GM23338 (cell line): ENCODE measurements around the gene PCNT. TPM values are rescaled to one million over a fixed set of nuclear protein-coding genes. Genes with fewer than 3 reads are reported as not detected.

Experiments
- ATAC-seq: fragments of 200-7000 bp; cut with Tn5 transposase; 3 replicates; pipeline ENCODE4 v1.9.1; 2020
- DNase-seq: peaks from one replicate; pipeline ENCODE4 v3.0.0-alpha.2; 2015; ENCODE audit warnings: low spot score
- H2AFZ ChIP-seq: fragments of 200-600 bp; sonication (generic); 2 replicates; pipeline ENCODE4 v1.8.0; 2016; ENCODE audit warnings: antibody characterized with exemption, mild to moderate bottlenecking, moderate library complexity
- H3F3A ChIP-seq: fragments of 200-600 bp; sonication (generic); replicated peaks from 2 replicates; pipeline ENCODE4 v1.8.0; 2017; ENCODE audit warnings: antibody characterized with exemption, mixed run types, low read depth
- H3K27ac ChIP-seq: fragments of 200-600 bp; sonication (generic); 2 replicates; pipeline ENCODE4 v1.6.1; 2016; ENCODE audit warnings: low read depth
- H3K27me3 ChIP-seq: fragments of 200-600 bp; sonication (generic); 2 replicates; pipeline ENCODE4 v1.8.0; 2016; ENCODE audit warnings: mild to moderate bottlenecking, mixed run types, moderate library complexity; ENCODE audit not compliant: insufficient read depth
- H3K36me3 ChIP-seq: fragments of 200-600 bp; sonication (generic); 2 replicates; pipeline ENCODE4 v1.8.0; 2016; ENCODE audit warnings: mild to moderate bottlenecking; ENCODE audit not compliant: insufficient read depth
- H3K4me1 ChIP-seq: fragments of 200-600 bp; sonication (generic); 2 replicates; pipeline ENCODE4 v1.8.0; 2016; ENCODE audit warnings: mild to moderate bottlenecking, moderate library complexity; ENCODE audit not compliant: insufficient read depth
- H3K4me2 ChIP-seq: fragments of 200-600 bp; sonication (generic); 2 replicates; pipeline ENCODE4 v1.7.1; 2017; ENCODE audit warnings: mixed run types
- H3K4me3 ChIP-seq: fragments of 200-600 bp; sonication (generic); 2 replicates; pipeline ENCODE4 v1.6.1; 2016; ENCODE audit warnings: mixed run types
- H3K79me2 ChIP-seq: fragments of 200-600 bp; sonication (generic); replicated peaks from 2 replicates; pipeline ENCODE4 v1.8.0; 2017; ENCODE audit warnings: mild to moderate bottlenecking; ENCODE audit not compliant: insufficient read depth
- H3K9me2 ChIP-seq: fragments of 200-600 bp; sonication (generic); 2 replicates; pipeline ENCODE4 v1.8.0; 2017; ENCODE audit not compliant: insufficient read depth
- H4K20me1 ChIP-seq: fragments of 200-600 bp; sonication (generic); replicated peaks from 2 replicates; pipeline ENCODE4 v1.8.0; 2017; ENCODE audit warnings: mild to moderate bottlenecking; ENCODE audit not compliant: insufficient read depth
- H3K27ac Mint-ChIP-seq: 2 replicates; pipeline ENCODE4 v1.8.0; 2020; ENCODE audit warnings: inconsistent platforms, mild to moderate bottlenecking, moderate library complexity, mixed read lengths
- H3K27me3 Mint-ChIP-seq: 3 replicates; pipeline ENCODE4 v1.8.0; 2022; ENCODE audit warnings: low read depth, mild to moderate bottlenecking, moderate library complexity, mixed read lengths, inconsistent platforms; ENCODE audit not compliant: insufficient read depth, poor library complexity
- H3K36me3 Mint-ChIP-seq: 3 replicates; pipeline ENCODE4 v1.8.0; 2021; ENCODE audit warnings: low read depth, mild to moderate bottlenecking, inconsistent platforms, moderate library complexity, mixed read lengths
- H3K4me1 Mint-ChIP-seq: 3 replicates; pipeline ENCODE4 v1.8.0; 2020; ENCODE audit warnings: mild to moderate bottlenecking, inconsistent platforms, mixed read lengths
- H3K4me3 Mint-ChIP-seq: 3 replicates; pipeline ENCODE4 v1.8.0; 2021; ENCODE audit warnings: moderate library complexity, mild to moderate bottlenecking, inconsistent platforms, mixed read lengths
- H3K9me3 Mint-ChIP-seq: 3 replicates; pipeline ENCODE4 v1.8.0; 2020; ENCODE audit warnings: moderate library complexity, mild to moderate bottlenecking, inconsistent platforms, mixed read lengths
- CREB1 ChIP-seq: fragments of 250-450 bp; sonication (Bioruptor Pico); IDR thresholded peaks from 2 replicates; pipeline ENCODE4 v1.5.0; 2020; ENCODE audit warnings: low read depth, mild to moderate bottlenecking, moderate library complexity
- EZH2 ChIP-seq: fragments of 200-600 bp; sonication (generic); IDR thresholded peaks from one replicate; pipeline ENCODE4 v1.8.0; 2017; ENCODE audit warnings: antibody characterized with exemption, mild to moderate bottlenecking, low read depth; ENCODE audit not compliant: unreplicated experiment
- EZH2phosphoT487 ChIP-seq: fragments of 200-600 bp; sonication (generic); IDR thresholded peaks from one replicate; pipeline ENCODE4 v1.8.1; 2018; ENCODE audit warnings: antibody characterized with exemption; ENCODE audit not compliant: unreplicated experiment
- JUNB ChIP-seq: IDR thresholded peaks from one replicate; pipeline ENCODE4 v1.6.1; 2016; ENCODE audit warnings: antibody characterized with exemption; ENCODE audit not compliant: unreplicated experiment
- NANOG ChIP-seq: IDR thresholded peaks from 2 replicates; pipeline ENCODE4 v1.6.1; 2016; ENCODE audit warnings: antibody characterized with exemption, borderline replicate concordance
- POLR2AphosphoS5 ChIP-seq: IDR thresholded peaks from 2 replicates; pipeline ENCODE4 v1.6.1; 2016; ENCODE audit warnings: antibody characterized with exemption, low read depth
- REST ChIP-seq: IDR thresholded peaks from one replicate; pipeline ENCODE4 v1.6.1; 2018; ENCODE audit warnings: antibody characterized with exemption; ENCODE audit not compliant: unreplicated experiment
- STAT1 ChIP-seq: IDR thresholded peaks from one replicate; pipeline ENCODE4 v1.6.1; 2016; ENCODE audit warnings: antibody characterized with exemption; ENCODE audit not compliant: unreplicated experiment
- ZNF114 ChIP-seq: fragments of 250-450 bp; sonication (Bioruptor Pico); IDR thresholded peaks from 2 replicates; pipeline ENCODE4 v1.5.0; 2020; ENCODE audit warnings: mild to moderate bottlenecking, moderate library complexity
- ZNF331 ChIP-seq: fragments of 250-450 bp; sonication (Bioruptor Pico); IDR thresholded peaks from 2 replicates; pipeline ENCODE4 v1.5.0; 2020; ENCODE audit warnings: low read depth, mild to moderate bottlenecking, moderate library complexity
- polyA plus RNA-seq: library from polyadenylated mRNA; unstranded; fragments of >200 nt; fragmentation: Nextera tagmentation; extraction: Ambion mirVana; gene quantifications from 2 replicates; pipeline ENCODE4 v1.2.1, GENCODE V29; 2016
- total RNA-seq: library from RNA; depleted of rRNA; stranded (reverse); fragments of >200 nt; shearing (Covaris generic); gene quantifications from 2 replicates; pipeline ENCODE4 v1.2.3, GENCODE V29; 2014
- TF ChIP-seq, protein P1 (sequence below): fragments of 250-450 bp; sonication (Bioruptor Pico); IDR thresholded peaks from 2 replicates; pipeline ENCODE4 v1.5.0; 2020; ENCODE audit warnings: mild to moderate bottlenecking, moderate library complexity
- TF ChIP-seq, protein P2 (sequence below), 2 experiments: fragments of 200-600 bp in 1 of 2; sonication (generic) in 1 of 2; conservative IDR thresholded peaks; 2 replicates each; pipeline versions ENCODE4 v1.5.1 to v1.6.1; 2016 to 2017; ENCODE audit warnings: antibody characterized with exemption in 2 of 2, low read depth in 2 of 2, mild to moderate bottlenecking in 2 of 2, moderate library complexity in 1 of 2
- TF ChIP-seq, protein P3 (sequence below): IDR thresholded peaks from 2 replicates; pipeline ENCODE4 v1.6.1; 2016; ENCODE audit warnings: antibody characterized with exemption

Gene PCNT
- total and polyA plus RNA-seq, 2 experiments from 2014 or later: 39.6 to 46.1 TPM

GRCh38 chr21:46329796-46330195 is 5.8 kb downstream of the PCNT start:
- peaks cover 6% of the 10 kb centered on the region for H3K27me3 Mint-ChIP-seq
- no peak overlapping the region for H3K4me3 Mint-ChIP-seq
- TF ChIP-seq JUNB (no peak), CREB1 (CRISPR knock-in tag) (no peak), ZNF114 (CRISPR knock-in tag) (no peak), ZNF331 (CRISPR knock-in tag) (no peak), STAT1 (no peak), EZH2phosphoT487 (no peak), REST (no peak), POLR2AphosphoS5 (no peak), EZH2 (no peak), NANOG (no peak)
- TF ChIP-seq, protein P1, sequence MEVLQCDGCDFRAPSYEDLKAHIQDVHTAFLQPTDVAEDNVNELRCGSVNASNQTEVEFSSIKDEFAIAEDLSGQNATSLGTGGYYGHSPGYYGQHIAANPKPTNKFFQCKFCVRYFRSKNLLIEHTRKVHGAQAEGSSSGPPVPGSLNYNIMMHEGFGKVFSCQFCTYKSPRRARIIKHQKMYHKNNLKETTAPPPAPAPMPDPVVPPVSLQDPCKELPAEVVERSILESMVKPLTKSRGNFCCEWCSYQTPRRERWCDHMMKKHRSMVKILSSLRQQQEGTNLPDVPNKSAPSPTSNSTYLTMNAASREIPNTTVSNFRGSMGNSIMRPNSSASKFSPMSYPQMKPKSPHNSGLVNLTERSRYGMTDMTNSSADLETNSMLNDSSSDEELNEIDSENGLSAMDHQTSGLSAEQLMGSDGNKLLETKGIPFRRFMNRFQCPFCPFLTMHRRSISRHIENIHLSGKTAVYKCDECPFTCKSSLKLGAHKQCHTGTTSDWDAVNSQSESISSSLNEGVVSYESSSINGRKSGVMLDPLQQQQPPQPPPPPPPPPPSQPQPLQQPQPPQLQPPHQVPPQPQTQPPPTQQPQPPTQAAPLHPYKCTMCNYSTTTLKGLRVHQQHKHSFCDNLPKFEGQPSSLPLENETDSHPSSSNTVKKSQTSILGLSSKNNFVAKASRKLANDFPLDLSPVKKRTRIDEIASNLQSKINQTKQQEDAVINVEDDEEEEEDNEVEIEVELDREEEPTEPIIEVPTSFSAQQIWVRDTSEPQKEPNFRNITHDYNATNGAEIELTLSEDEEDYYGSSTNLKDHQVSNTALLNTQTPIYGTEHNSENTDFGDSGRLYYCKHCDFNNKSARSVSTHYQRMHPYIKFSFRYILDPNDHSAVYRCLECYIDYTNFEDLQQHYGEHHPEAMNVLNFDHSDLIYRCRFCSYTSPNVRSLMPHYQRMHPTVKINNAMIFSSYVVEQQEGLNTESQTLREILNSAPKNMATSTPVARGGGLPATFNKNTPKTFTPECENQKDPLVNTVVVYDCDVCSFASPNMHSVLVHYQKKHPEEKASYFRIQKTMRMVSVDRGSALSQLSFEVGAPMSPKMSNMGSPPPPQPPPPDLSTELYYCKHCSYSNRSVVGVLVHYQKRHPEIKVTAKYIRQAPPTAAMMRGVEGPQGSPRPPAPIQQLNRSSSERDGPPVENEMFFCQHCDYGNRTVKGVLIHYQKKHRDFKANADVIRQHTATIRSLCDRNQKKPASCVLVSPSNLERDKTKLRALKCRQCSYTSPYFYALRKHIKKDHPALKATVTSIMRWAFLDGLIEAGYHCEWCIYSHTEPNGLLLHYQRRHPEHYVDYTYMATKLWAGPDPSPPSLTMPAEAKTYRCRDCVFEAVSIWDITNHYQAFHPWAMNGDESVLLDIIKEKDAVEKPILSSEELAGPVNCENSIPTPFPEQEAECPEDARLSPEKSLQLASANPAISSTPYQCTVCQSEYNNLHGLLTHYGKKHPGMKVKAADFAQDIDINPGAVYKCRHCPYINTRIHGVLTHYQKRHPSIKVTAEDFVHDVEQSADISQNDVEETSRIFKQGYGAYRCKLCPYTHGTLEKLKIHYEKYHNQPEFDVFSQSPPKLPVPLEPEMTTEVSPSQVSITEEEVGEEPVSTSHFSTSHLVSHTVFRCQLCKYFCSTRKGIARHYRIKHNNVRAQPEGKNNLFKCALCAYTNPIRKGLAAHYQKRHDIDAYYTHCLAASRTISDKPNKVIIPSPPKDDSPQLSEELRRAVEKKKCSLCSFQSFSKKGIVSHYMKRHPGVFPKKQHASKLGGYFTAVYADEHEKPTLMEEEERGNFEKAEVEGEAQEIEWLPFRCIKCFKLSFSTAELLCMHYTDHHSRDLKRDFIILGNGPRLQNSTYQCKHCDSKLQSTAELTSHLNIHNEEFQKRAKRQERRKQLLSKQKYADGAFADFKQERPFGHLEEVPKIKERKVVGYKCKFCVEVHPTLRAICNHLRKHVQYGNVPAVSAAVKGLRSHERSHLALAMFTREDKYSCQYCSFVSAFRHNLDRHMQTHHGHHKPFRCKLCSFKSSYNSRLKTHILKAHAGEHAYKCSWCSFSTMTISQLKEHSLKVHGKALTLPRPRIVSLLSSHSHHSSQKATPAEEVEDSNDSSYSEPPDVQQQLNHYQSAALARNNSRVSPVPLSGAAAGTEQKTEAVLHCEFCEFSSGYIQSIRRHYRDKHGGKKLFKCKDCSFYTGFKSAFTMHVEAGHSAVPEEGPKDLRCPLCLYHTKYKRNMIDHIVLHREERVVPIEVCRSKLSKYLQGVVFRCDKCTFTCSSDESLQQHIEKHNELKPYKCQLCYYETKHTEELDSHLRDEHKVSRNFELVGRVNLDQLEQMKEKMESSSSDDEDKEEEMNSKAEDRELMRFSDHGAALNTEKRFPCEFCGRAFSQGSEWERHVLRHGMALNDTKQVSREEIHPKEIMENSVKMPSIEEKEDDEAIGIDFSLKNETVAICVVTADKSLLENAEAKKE (CRISPR knock-in tag): no peak
- TF ChIP-seq, protein P2, sequence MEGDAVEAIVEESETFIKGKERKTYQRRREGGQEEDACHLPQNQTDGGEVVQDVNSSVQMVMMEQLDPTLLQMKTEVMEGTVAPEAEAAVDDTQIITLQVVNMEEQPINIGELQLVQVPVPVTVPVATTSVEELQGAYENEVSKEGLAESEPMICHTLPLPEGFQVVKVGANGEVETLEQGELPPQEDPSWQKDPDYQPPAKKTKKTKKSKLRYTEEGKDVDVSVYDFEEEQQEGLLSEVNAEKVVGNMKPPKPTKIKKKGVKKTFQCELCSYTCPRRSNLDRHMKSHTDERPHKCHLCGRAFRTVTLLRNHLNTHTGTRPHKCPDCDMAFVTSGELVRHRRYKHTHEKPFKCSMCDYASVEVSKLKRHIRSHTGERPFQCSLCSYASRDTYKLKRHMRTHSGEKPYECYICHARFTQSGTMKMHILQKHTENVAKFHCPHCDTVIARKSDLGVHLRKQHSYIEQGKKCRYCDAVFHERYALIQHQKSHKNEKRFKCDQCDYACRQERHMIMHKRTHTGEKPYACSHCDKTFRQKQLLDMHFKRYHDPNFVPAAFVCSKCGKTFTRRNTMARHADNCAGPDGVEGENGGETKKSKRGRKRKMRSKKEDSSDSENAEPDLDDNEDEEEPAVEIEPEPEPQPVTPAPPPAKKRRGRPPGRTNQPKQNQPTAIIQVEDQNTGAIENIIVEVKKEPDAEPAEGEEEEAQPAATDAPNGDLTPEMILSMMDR (conservative IDR thresholded peaks at IDR 0.05; ENCODE audit: low read depth in 2 of 2): no peak
- TF ChIP-seq, protein P3, sequence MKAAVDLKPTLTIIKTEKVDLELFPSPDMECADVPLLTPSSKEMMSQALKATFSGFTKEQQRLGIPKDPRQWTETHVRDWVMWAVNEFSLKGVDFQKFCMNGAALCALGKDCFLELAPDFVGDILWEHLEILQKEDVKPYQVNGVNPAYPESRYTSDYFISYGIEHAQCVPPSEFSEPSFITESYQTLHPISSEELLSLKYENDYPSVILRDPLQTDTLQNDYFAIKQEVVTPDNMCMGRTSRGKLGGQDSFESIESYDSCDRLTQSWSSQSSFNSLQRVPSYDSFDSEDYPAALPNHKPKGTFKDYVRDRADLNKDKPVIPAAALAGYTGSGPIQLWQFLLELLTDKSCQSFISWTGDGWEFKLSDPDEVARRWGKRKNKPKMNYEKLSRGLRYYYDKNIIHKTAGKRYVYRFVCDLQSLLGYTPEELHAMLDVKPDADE: no peak
- Histone ChIP-seq H3K79me2 (peaks cover 77% of the 10 kb centered on the region), H3K36me3 (peaks cover 22% of the 10 kb centered on the region; the same call in 1 of the 2 replicates), H3K27me3 (no peaks in the 10 kb centered on the region), H2AFZ (no peak overlapping the region), H3K27ac (no peak overlapping the region), H3K4me1 (peaks cover 11% of the 10 kb centered on the region), H3K4me2 (no peak overlapping the region), H3K4me3 (no peak overlapping the region), H3K9me2 (no peaks in the 10 kb centered on the region), H3F3A (0 out of 2 replicates have a peak, but pooled peaks cover 5% of the 10 kb centered on the region), H4K20me1 (peaks cover 16% of the 10 kb centered on the region)
- no peaks in the 10 kb centered on the region for H3K9me3 Mint-ChIP-seq
- no peak for DNase-seq
- H3K36me3 Mint-ChIP-seq: peaks cover 53% of the 10 kb centered on the region
- H3K4me1 Mint-ChIP-seq: peaks cover 11% of the 10 kb centered on the region
- no peak for ATAC-seq
- no peak overlapping the region for H3K27ac Mint-ChIP-seq
